Measurements from ENCODE around the gene MRLN. TPM values are rescaled to one million over a fixed set of nuclear protein-coding genes. Genes with fewer than 3 reads are reported as not detected.
A peak's percentile ranks its signal among the peaks of the same experiment; 100 is the strongest.

Gene MRLN
- total RNA-seq, 3 donors from 2014 or later, result 0.38 TPM; not detected in 2

GRCh38 chr10:59704630-59705029, 48.6 kb downstream of the MRLN start:
- H3K4me1 Mint-ChIP-seq (ENCODE audit: low read depth), result no peaks in the 10 kb centered on the region
- no peak for ATAC-seq
- H3K36me3 Mint-ChIP-seq (ENCODE audit: insufficient read depth), result no peaks in the 10 kb centered on the region
- no peak for DNase-seq
- no peak overlapping the region for H3K4me3 Mint-ChIP-seq
- no peaks in the 10 kb centered on the region for H3K9me3 Mint-ChIP-seq
- peaks cover 40% of the 10 kb centered on the region for H3K27me3 Mint-ChIP-seq (ENCODE audit: low read depth)

GRCh38 chr10:59702347-59702746, 50.9 kb downstream of the MRLN start:
- Mint-ChIP-seq H3K9me3 (no peaks in the 10 kb centered on the region), H3K36me3 (ENCODE audit: insufficient read depth) (no peaks in the 10 kb centered on the region), H3K4me3 (no peak overlapping the region), H3K27me3 (ENCODE audit: low read depth) (peaks cover 37% of the 10 kb centered on the region), H3K4me1 (ENCODE audit: low read depth) (no peaks in the 10 kb centered on the region)
- ATAC-seq (peak in 1 of 2 donors; percentile 28), DNase-seq (no peak)

DNA sequence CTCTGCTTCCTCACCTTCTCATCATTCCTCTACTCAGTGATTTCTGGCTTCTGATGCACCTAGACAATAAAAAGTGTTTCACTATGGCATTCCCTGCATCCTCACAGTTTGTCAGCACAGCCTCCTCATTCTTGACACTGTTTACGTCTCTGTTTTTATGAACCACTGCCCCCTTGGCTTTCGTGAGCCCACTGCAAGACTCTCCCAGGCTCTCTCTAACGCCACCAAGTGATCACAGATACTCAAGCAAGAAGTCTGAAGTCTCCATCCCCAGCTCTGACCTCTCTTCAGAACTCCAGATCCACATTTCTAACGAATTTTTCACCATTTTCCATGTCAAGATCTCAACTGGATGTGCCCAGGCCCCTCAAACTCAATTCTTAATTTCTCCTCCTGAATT, 52.5 kb downstream of the MRLN start:
- H3K4me3 Mint-ChIP-seq, result no peak overlapping the region
- no peaks in the 10 kb centered on the region for H3K36me3 Mint-ChIP-seq (ENCODE audit: insufficient read depth)
- peaks cover 28% of the 10 kb centered on the region for H3K27me3 Mint-ChIP-seq (ENCODE audit: low read depth)
- ATAC-seq (no peak), DNase-seq (no peak)
- H3K4me1 Mint-ChIP-seq (ENCODE audit: low read depth), result no peaks in the 10 kb centered on the region
- no peaks in the 10 kb centered on the region for H3K9me3 Mint-ChIP-seq

DNA sequence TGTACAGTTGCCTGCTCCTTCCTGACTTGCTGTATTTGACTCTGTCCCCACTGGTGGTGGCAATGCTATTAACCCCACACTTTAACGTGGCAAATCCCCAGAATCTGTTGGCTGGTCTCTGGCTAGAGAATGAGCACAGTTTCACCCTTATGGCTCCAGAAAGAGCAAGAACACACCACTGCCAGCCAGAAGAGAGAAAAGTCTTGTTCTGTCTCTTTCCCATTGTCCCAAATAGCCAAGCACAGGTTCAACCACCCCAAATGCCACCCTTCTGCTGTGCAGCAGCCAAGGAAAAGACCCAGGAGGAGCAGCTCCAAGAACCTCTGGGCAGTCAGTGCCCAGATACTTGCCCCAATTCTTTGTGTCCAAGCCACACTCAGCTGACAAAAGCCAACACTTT, 54.9 kb downstream of the MRLN start:
- Mint-ChIP-seq H3K36me3 (ENCODE audit: insufficient read depth) (no peaks in the 10 kb centered on the region), H3K4me3 (no peak overlapping the region), H3K9me3 (no peaks in the 10 kb centered on the region), H3K4me1 (ENCODE audit: low read depth) (no peaks in the 10 kb centered on the region), H3K27me3 (ENCODE audit: low read depth) (peaks cover 25% of the 10 kb centered on the region)
- no peak for ATAC-seq
- DNase-seq, result no peak

DNA sequence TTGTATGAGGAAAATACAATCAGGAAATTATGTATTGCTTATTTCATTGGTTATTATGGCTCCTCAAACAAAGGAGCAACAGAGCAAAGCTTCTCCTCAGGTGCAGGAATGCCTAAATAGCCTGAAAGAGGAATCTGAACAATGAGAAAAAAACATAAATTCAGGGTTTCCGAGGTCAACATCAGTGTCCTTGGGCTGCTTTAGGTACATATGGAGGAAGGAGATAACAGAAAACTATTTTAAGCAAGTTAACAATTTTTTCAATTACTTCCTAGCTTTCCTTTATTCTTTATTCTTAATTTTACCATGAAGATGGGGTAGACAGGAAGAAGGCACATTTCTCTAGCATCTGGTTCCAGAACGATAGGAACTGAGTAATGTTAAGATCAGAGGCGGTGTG, 57.6 kb downstream of the MRLN start:
- Mint-ChIP-seq H3K9me3 (no peaks in the 10 kb centered on the region), H3K27me3 (ENCODE audit: low read depth) (peaks cover 8% of the 10 kb centered on the region)
- ATAC-seq, result no peak

DNA sequence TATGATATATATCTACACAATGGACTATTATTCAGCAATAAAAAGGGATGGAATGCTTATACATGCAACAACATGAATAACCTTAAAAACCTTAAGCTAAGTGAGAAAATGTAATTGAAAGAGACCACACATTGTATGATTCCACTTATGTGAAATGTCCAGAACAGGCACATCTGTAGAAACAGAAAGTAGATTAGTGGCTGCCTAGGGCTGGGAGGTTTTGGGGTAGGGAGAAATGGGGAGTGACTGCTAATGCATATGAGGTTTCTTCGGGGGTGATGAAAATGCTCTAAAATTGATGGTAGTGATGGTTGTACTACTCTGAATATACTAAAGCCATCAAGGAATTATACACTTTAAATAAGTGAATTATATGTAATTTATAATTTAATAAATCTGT, 58.3 kb downstream of the MRLN start:
- no peaks in the 10 kb centered on the region for H3K4me1 Mint-ChIP-seq (ENCODE audit: low read depth)
- H3K27me3 Mint-ChIP-seq (ENCODE audit: low read depth), result peaks cover 7% of the 10 kb centered on the region
- no peak overlapping the region for H3K4me3 Mint-ChIP-seq
- no peaks in the 10 kb centered on the region for H3K9me3 Mint-ChIP-seq
- DNase-seq (no peak), ATAC-seq (no peak)
- H3K36me3 Mint-ChIP-seq (ENCODE audit: insufficient read depth), result no peaks in the 10 kb centered on the region

More for the DNA sequence above, 57.6 kb downstream of the MRLN start:
- no peak for DNase-seq
- no peaks in the 10 kb centered on the region for H3K36me3 Mint-ChIP-seq (ENCODE audit: insufficient read depth)
- no peaks in the 10 kb centered on the region for H3K4me1 Mint-ChIP-seq (ENCODE audit: low read depth)
- H3K4me3 Mint-ChIP-seq, result no peak overlapping the region

- H3K9me3 Mint-ChIP-seq, result no peaks in the 10 kb centered on the region
- no peak for ATAC-seq
Measured at GRCh38 chr10:59692113-59692512, 61.1 kb downstream of the MRLN start.

GRCh38 chr10:59688921-59689351, 64.3 kb downstream of the MRLN start:
- no peaks in the 10 kb centered on the region for H3K9me3 Mint-ChIP-seq
- H3K27me3 Mint-ChIP-seq (ENCODE audit: low read depth), result peaks cover 6% of the 10 kb centered on the region
- no peak for ATAC-seq
- no peaks in the 10 kb centered on the region for H3K36me3 Mint-ChIP-seq (ENCODE audit: insufficient read depth)
- H3K4me3 Mint-ChIP-seq, result no peak overlapping the region
- DNase-seq, result no peak
- H3K4me1 Mint-ChIP-seq (ENCODE audit: low read depth), result no peaks in the 10 kb centered on the region

More at GRCh38 chr10:59692113-59692512, 61.1 kb downstream of the MRLN start:
- Mint-ChIP-seq H3K36me3 (ENCODE audit: insufficient read depth) (no peaks in the 10 kb centered on the region), H3K4me3 (no peak overlapping the region), H3K27me3 (ENCODE audit: low read depth) (peaks cover 6% of the 10 kb centered on the region), H3K4me1 (ENCODE audit: low read depth) (no peaks in the 10 kb centered on the region)
- no peak for DNase-seq

DNA sequence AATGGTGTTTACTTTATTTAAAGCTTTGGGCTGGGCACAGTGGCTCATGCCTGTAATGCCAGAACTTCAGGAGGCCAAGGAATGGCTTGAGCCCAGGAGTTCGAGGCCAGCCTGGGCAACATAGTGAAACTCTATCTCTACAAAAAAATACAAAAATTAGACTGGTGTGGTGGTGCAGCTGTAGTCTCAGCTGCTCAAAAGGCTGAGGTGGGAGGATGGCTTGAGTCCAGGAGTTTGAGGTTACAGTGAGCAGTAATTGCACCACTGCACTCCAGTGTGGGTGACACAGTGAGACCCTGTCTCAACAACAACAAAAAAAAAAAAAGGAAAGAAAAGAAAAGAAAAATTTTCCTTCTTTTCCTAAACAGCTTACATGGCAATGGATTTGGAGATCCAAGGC, 65.6 kb downstream of the MRLN start:
- DNase-seq (no peak), ATAC-seq (no peak)
- no peaks in the 10 kb centered on the region for H3K9me3 Mint-ChIP-seq
- H3K27me3 Mint-ChIP-seq (ENCODE audit: low read depth), result peaks cover 6% of the 10 kb centered on the region
- H3K36me3 Mint-ChIP-seq (ENCODE audit: insufficient read depth), result no peaks in the 10 kb centered on the region
- H3K4me1 Mint-ChIP-seq (ENCODE audit: low read depth), result no peaks in the 10 kb centered on the region
- no peak overlapping the region for H3K4me3 Mint-ChIP-seq

Other genes with a start within 250 kb of the MRLN start
- gene SLC16A9, start 43.6 kb downstream of the MRLN start, total RNA-seq, result 1 to 10 TPM in 2 of 3 donors, under 1 TPM in 1; 0.76 to 1.3 (median 1.1) TPM
- gene CCDC6, start 153.1 kb upstream of the MRLN start, total RNA-seq, result 10 to 100 TPM; 40.0 to 44.3 (median 40.9) TPM